GM15510 (cell line): ENCODE measurements around the gene RYR3.

Experiments
- POLR2A ChIP-seq: IDR thresholded peaks from 3 replicates; pipeline ENCODE4 v1.6.1; 2011; ENCODE audit warnings: borderline replicate concordance; ENCODE audit not compliant: insufficient read length; ENCODE audit errors: extremely low read depth

RYR3 gene

GRCh38 chr15:33445984-33446383 lies 135.2 kb downstream of the RYR3 start:
- TF ChIP-seq POLR2A = no peak

- TF ChIP-seq POLR2A = no peak
Measured at GRCh38 chr15:33448151-33448550, 137.4 kb downstream of the RYR3 start.

- TF ChIP-seq POLR2A = no peak
Measured at GRCh38 chr15:33448961-33449606, 138.3 kb downstream of the RYR3 start.

- no peak for TF ChIP-seq POLR2A
Measured at GRCh38 chr15:33449810-33450209, 139.0 kb downstream of the RYR3 start.

- no peak for TF ChIP-seq POLR2A
Measured at GRCh38 chr15:33451385-33451784, 140.6 kb downstream of the RYR3 start.

GRCh38 chr15:33453761-33454160 lies 143.0 kb downstream of the RYR3 start:
- TF ChIP-seq POLR2A = no peak

GRCh38 chr15:33454346-33454745 lies 143.6 kb downstream of the RYR3 start:
- TF ChIP-seq POLR2A = no peak

GRCh38 chr15:33454996-33455395 lies 144.2 kb downstream of the RYR3 start:
- no peak for TF ChIP-seq POLR2A

- no peak for TF ChIP-seq POLR2A
Measured at GRCh38 chr15:33458421-33458820, 147.7 kb downstream of the RYR3 start.

- no peak for TF ChIP-seq POLR2A
Measured at GRCh38 chr15:33460166-33460805, 149.5 kb downstream of the RYR3 start.

- TF ChIP-seq POLR2A = no peak
Measured at GRCh38 chr15:33461671-33462070, 150.9 kb downstream of the RYR3 start.

GRCh38 chr15:33467146-33467815 lies 156.5 kb downstream of the RYR3 start:
- TF ChIP-seq POLR2A = no peak

GRCh38 chr15:33467816-33468163 lies 157.0 kb downstream of the RYR3 start:
- no peak for TF ChIP-seq POLR2A

GRCh38 chr15:33468740-33469139 lies 158.0 kb downstream of the RYR3 start:
- TF ChIP-seq POLR2A = no peak

- TF ChIP-seq POLR2A = no peak
Measured at GRCh38 chr15:33473005-33473404, 162.2 kb downstream of the RYR3 start.

GRCh38 chr15:33473714-33474113 lies 162.9 kb downstream of the RYR3 start:
- no peak for TF ChIP-seq POLR2A
